T-helper 1 cell treated with Interleukin-12 subunit alpha and Interleukin-12 subunit beta and Interleukin-4 antibody, amounts not matched to agents 30 μg/mL and 1 μg/mL, for 36 hours (primary cell): Measurements from ENCODE around the gene DOP1B.

Source experiments
- H3K27ac Mint-ChIP-seq: one replicate; pipeline ENCODE4 v1.8.0; 2021; ENCODE audit warnings: mild to moderate bottlenecking, mixed read lengths
- H3K27me3 Mint-ChIP-seq: one replicate; pipeline ENCODE4 v1.8.0; 2021; ENCODE audit warnings: low read depth, mixed read lengths
- H3K36me3 Mint-ChIP-seq: one replicate; pipeline ENCODE4 v1.8.0; 2021; ENCODE audit warnings: low read depth, mixed read lengths
- H3K4me1 Mint-ChIP-seq: one replicate; pipeline ENCODE4 v1.8.0; 2021; ENCODE audit warnings: low read depth, mixed read lengths
- H3K4me3 Mint-ChIP-seq: one replicate; pipeline ENCODE4 v1.8.0; 2021; ENCODE audit warnings: mild to moderate bottlenecking, moderate library complexity, mixed read lengths
- H3K9me3 Mint-ChIP-seq: one replicate; pipeline ENCODE4 v1.8.0; 2021; ENCODE audit warnings: mixed read lengths

The DOP1B gene

DNA sequence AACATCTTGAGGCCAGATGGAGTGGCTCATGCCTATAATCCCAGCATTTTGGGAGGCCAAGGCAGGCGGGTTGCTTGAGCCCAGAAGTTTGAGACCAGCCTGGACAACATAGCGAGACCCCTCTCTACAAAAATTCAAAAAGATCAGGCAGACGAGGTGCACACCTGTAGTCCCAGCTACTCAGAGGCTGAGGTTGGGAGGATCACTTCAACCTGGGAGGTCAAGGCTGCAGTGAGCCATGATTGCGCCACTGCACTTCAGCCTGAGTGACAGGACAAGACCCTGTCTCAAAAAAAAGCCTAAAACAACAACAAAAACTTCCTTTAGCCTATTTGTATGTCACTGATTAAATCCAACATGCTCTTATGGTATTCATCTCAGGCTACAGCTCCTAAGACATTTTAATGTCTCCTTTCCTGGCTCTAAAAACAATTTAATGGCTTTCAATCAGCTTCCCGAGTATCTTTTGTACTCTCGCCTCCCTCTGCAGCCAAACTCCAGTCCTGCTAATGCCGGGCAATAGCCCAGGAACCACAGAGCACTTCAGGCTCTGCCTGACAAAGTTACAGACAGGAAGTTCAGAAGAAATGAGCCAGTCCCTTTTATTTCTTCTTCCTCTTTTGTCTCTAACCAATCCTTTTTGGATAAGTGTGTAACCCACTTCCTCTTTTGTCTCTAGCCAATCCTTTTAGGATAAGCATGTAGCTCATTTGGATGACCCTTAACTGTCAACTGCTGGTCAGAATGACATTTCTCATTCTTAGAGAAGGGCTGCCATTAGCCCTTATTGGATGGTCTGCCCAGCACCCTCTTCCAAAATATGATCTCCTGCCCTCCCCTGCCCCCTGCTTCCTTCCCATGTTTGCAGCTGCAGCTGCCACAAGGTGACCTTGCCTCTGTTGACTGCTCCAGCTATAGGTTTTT lies 6.6 kb upstream of the DOP1B start:
- Mint-ChIP-seq H3K27me3 (peaks cover 4% of the 10 kb centered on the region), H3K4me3 (no peak overlapping the region), H3K4me1 (peaks cover 31% of the 10 kb centered on the region), H3K27ac (peak overlapping the region; percentile 78), H3K9me3 (no peaks in the 10 kb centered on the region), H3K36me3 (peaks cover 13% of the 10 kb centered on the region)

DNA sequence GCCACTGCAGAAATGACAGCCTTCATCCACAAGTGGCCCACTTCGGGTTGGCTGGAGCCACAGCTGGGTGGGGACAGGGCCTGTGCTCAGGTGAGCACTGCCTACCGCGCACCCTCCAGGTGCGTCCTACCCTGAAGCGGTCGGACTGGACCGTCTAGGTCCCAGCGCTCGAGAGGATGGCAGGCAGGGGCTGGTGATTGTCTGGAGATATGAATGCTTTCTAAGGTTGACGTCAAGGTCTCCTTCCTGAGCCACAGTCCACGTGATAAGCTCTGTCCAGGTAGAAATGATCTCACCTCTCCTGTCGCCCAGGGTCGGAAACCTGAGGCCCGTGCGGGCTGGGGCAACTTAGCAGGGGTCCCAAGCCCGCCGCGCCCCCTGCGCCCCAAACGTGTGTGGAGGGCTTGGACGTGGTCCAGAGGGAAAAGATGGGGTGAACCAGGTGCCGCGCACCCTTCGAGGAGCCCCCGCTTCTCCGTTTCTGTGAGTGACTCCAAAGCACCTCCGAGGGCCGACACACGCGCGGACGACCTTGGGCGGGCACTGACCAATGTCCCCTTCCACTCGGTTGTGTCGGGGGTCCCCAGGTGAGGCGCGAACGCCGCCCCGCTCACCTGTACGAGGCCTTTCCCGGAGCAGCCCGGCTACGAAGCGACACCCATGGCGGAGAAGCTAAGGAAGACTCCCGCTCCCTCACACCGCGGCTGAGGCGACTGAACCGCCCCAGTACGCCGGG lies 853 bp upstream of the DOP1B start:
- H3K4me1 Mint-ChIP-seq, result peaks cover 19% of the 10 kb centered on the region
- H3K9me3 Mint-ChIP-seq, result no peaks in the 10 kb centered on the region
- H3K4me3 Mint-ChIP-seq, result peak overlapping the region; percentile 60
- H3K36me3 Mint-ChIP-seq, result peaks cover 10% of the 10 kb centered on the region
- peaks cover 10% of the 10 kb centered on the region for H3K27me3 Mint-ChIP-seq
- no peak overlapping the region for H3K27ac Mint-ChIP-seq

DNA sequence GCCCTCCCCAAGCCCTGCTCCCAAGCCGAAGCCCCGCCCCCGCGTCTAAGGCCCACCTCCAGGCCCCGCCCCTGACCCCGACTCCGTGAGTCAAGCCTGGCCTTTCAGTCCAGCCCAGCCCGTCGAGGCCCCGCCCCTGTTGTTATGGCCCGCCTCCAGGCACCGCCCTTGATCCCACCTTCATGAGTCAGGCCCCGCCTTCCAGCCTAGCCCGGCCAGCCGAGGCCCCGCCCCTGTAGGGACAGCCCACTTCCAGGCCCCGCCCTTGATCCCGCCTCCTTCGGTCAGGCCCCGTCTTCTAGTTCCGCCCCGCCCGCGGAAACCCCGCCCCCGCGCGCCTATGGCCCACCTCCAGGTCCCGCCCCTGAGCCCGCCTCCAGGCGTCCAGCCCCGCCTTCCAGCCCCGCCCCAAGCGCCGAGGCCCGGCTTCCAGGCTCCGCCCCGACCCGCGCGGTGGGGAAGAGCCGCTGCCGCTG lies 247 bp upstream of the DOP1B start:
- Mint-ChIP-seq H3K27me3 (peaks cover 10% of the 10 kb centered on the region), H3K27ac (no peak overlapping the region), H3K4me3 (peak overlapping the region; percentile 60), H3K36me3 (peaks cover 11% of the 10 kb centered on the region), H3K9me3 (no peaks in the 10 kb centered on the region), H3K4me1 (peaks cover 17% of the 10 kb centered on the region)

DNA sequence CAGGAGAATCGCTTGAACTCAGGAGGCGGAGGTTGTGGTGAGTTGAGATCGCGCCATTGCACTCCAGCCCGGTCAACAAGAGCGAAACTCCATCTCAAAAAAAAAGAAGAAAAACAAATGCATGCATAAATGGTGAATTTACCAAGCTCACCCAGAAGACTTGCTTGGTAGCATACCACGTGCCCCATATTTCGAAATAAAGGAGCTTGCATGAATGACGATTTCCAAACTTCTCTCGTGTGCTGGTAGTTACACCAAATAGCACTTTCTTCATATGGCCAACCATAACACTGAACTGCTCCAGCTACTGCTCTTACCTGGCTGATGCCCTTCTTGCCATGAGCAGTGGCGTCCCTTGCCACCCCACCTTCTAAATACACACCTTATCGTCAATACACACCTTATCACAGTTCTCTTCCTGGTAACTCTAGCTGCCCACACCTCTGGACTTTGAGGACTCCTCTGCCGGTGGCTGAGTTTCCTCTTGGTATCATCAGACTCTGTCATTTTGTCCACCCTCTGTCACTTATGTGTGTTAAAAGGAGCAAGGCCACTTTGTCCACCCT lies 2.8 kb downstream of the DOP1B start:
- H3K27ac Mint-ChIP-seq, result no peak overlapping the region
- no peaks in the 10 kb centered on the region for H3K9me3 Mint-ChIP-seq
- H3K4me3 Mint-ChIP-seq, result peak overlapping the region; percentile 15
- H3K36me3 Mint-ChIP-seq, result peaks cover 11% of the 10 kb centered on the region
- peaks cover 12% of the 10 kb centered on the region for H3K4me1 Mint-ChIP-seq
- peaks cover 10% of the 10 kb centered on the region for H3K27me3 Mint-ChIP-seq

DNA sequence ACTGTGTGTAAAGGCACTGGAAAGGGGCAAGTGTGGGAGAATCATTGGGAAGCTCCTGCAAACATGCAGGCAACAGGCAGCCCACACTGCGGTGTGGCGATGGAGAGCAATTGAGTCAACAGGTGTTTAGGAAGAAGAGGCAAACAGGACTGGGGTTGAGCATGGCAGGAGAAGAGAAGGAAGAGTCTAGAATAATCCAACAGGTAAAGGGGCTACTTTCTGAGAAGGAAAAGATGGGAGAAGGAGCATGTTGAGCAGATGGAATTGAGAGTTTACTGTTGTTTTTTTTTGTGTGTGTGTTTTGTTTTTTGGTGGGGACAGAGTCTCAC lies 4.2 kb downstream of the DOP1B start:
- H3K4me3 Mint-ChIP-seq, result no peak overlapping the region
- no peak overlapping the region for H3K27ac Mint-ChIP-seq
- peaks cover 12% of the 10 kb centered on the region for H3K4me1 Mint-ChIP-seq

DNA sequence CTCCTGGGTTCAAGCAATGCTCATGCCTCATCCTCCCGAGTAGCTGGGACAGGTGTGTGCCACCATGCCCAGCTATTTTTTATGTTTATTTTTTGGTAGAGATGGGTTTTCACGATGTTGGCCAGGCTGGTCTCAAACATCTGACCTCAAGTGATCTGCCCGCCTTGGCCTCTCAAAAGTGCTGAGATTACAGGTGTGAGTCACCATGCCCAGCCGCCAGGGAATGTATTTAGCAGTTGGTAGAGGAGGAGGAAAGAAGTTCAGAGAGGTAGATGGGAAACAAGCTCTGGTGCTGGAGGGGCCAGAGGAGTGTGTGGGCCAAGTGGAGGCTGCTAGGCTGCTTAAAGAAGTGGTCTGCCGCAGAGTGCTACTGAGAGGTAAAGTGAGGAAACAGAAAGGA lies 6.0 kb downstream of the DOP1B start:
- Mint-ChIP-seq H3K27ac (no peak overlapping the region), H3K9me3 (no peaks in the 10 kb centered on the region), H3K4me1 (peaks cover 8% of the 10 kb centered on the region), H3K27me3 (no peaks in the 10 kb centered on the region), H3K36me3 (peaks cover 16% of the 10 kb centered on the region), H3K4me3 (no peak overlapping the region)

More for the DNA sequence above, 4.2 kb downstream of the DOP1B start:
- peaks cover 13% of the 10 kb centered on the region for H3K36me3 Mint-ChIP-seq
- H3K27me3 Mint-ChIP-seq, result no peaks in the 10 kb centered on the region
- no peaks in the 10 kb centered on the region for H3K9me3 Mint-ChIP-seq

DNA sequence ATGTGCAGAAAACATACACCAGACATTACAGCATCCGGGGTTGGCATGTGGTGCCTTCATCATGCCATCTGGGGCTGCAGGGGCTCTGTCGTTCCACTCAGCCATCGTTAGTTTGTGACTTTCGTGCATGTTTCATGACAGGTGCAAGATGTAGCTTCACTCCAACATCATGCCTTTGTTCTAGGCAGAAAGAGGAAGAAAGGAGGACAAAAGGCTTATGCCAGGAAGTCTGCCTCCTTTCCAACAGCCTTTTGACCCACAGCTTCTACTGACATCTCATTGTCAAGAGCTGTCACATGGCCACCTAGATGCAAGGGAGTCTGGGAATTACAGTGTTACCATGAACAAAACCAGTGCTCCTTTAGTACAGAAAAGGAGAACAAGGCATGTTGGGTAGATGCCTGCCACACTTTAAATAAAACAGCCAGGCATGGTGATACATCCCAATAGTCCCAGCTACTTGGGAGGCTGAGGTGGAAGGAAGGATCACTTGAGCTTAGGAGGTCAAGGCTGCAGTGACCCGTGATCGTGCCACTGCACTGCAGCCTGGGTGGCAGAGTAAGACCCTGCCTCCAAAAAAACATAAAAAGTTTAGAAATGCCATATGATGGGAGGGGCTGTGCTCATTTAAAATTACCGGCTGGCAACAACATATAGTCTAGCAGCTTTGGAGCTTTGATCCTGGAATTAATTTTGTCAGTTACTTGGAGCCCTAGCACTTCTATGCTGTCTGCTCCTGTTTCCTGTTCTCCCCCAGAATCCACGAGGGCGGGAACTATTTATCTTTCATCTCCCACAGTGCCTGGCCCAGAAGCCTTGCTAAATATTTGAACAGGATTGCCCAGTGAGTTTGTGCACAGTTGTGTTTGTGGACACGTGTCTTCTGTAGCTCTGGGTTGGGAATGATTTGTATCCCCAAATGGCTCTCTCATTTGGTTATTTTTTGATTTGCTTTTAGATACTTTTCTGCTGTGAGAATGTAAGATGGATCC lies 7.4 kb downstream of the DOP1B start:
- Mint-ChIP-seq H3K9me3 (no peaks in the 10 kb centered on the region), H3K4me3 (no peak overlapping the region), H3K4me1 (peaks cover 2% of the 10 kb centered on the region)

DNA sequence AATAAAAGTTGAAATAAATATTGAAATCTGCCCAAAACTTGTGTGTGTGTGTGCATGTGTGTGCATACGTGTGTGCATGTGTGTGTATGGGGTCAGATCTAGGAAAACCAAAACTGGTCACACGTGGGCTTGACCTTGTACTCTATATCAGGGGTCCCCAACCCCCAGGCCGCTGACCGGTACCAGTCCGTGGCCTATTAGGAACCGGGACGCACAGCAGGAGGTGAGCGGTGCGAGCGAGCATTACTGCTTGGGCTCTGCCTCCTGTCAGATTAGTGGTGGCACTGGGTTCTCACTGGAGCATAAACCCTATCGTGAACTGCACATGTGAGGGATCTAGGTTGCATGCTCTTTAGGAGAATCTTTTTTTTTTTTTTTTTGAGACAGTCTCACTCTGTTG lies 8.7 kb downstream of the DOP1B start:
- H3K27me3 Mint-ChIP-seq, result no peaks in the 10 kb centered on the region
- H3K4me1 Mint-ChIP-seq, result peaks cover 2% of the 10 kb centered on the region
- no peaks in the 10 kb centered on the region for H3K9me3 Mint-ChIP-seq
- H3K36me3 Mint-ChIP-seq, result peaks cover 14% of the 10 kb centered on the region
- no peak overlapping the region for H3K27ac Mint-ChIP-seq
- no peak overlapping the region for H3K4me3 Mint-ChIP-seq

More for the DNA sequence above, 7.4 kb downstream of the DOP1B start:
- Mint-ChIP-seq H3K27ac (no peak overlapping the region), H3K27me3 (no peaks in the 10 kb centered on the region), H3K36me3 (peaks cover 15% of the 10 kb centered on the region)

DNA sequence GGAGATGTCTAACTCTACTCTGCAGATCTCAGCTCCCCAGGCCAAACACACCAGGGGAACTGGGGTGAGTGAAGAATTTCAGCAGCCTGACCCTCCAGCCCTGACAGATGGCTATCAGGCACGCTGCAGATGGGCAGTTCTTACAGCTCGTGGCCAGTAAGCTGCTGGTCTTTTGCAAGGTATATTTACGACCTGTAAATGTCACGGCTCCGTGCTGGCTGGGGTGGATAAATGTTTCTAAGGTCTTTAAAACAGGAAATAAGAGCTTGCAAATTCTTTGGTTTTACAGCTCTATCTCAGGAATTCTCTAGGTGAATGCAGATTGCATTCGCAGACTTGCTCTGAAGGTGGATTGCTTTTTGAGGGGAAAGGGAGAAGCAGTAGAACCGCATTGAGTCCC lies 10.1 kb downstream of the DOP1B start:
- Mint-ChIP-seq H3K27me3 (no peaks in the 10 kb centered on the region), H3K27ac (no peak overlapping the region), H3K4me3 (no peak overlapping the region), H3K36me3 (peaks cover 18% of the 10 kb centered on the region), H3K9me3 (no peaks in the 10 kb centered on the region), H3K4me1 (peaks cover 4% of the 10 kb centered on the region)

DNA sequence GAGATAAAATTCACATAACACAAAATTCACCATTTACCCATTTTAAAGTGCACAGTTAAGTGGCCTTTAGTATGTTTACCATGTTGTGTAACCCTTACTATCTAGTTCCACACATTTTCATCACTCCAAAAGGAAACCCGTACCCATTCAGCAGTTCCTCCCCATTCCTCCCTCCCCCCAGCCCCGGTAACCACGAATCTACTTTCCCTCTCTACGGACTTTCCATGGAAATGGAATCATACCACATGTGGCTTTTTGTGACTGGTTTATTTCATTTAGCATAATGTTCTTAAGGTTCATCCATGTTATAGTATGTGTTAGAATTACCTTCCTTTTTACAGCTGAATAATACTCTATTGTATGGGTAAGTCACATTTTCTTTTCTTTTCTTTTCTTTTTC lies 10.9 kb downstream of the DOP1B start:
- Mint-ChIP-seq H3K27me3 (no peaks in the 10 kb centered on the region), H3K36me3 (peaks cover 20% of the 10 kb centered on the region), H3K9me3 (no peaks in the 10 kb centered on the region), H3K27ac (no peak overlapping the region), H3K4me1 (peaks cover 5% of the 10 kb centered on the region), H3K4me3 (no peak overlapping the region)

DNA sequence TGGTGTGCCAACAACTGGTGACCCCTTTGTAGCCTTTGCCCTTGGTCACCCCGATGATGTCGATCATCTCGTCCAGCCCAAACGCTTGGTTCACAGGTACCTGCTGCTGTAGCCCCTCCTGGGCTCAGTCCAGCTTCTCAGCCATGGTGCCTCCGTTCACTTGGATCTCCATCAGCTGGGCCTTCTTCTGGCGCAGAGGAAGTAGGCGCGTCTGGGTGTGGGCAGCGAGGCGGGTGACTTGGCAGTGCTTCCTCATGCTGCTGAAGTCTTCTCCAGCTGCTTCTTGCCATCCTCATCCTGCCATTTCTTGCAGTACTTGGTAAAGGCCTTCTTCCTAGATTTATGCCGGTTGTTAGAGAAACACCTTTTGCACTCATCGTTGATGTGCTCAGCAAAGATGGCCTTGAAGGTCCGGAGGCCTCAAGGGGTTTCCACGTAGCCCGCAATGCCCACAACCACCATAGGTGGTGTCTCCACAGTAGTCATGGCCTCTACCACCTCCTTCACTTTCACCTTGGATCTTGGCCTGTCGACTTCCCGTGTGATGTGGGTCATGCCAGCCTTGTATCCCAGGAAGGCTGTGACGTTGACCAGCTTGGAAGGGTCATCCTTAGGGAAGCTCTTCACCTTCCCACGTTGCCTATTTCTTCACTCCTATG lies 13.0 kb downstream of the DOP1B start:
- Mint-ChIP-seq H3K4me1 (peaks cover 7% of the 10 kb centered on the region), H3K4me3 (no peak overlapping the region), H3K9me3 (no peaks in the 10 kb centered on the region), H3K36me3 (peaks cover 20% of the 10 kb centered on the region), H3K27ac (no peak overlapping the region), H3K27me3 (no peaks in the 10 kb centered on the region)

DNA sequence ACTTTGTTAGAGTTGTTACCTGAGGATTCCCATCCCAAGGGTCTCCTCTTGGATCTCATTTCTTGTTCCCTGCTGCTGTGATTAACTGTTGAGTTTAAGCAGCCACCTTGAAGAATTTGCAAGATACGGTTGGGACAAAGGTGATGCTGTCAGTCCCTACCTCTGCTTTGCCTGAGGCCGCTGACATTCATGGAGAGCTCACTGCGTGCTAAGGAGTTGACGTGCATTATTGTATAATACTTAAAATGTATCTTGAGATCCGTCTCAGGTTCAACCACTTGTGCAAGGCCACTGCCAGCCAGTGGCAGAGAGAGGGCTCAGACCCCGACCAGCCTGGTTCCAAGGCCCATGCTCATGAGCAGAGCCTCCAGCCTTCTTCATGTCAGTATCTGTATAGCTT lies 14.2 kb downstream of the DOP1B start:
- H3K4me1 Mint-ChIP-seq, result peaks cover 11% of the 10 kb centered on the region
- no peak overlapping the region for H3K27ac Mint-ChIP-seq
- no peaks in the 10 kb centered on the region for H3K9me3 Mint-ChIP-seq
- peaks cover 19% of the 10 kb centered on the region for H3K36me3 Mint-ChIP-seq
- no peak overlapping the region for H3K4me3 Mint-ChIP-seq
- no peaks in the 10 kb centered on the region for H3K27me3 Mint-ChIP-seq

DNA sequence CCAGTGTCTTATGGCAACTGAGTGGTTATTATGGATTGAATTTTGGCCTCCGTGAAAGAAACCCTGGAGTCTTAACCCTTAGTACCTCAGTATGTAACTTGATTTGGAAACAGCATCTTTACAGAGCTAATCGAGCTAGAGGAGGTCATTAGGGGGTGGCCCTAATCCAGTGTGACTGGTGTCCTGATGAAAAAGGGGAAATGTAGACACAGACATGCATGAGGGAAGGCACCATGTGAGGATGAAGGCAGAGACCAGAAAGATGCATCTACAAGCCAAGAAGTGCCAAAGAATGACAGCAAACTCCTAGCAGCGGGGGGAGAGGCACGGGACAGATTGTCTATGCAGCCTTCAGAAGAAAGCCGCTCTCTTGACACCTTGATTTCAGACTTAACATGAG lies 14.7 kb downstream of the DOP1B start:
- no peaks in the 10 kb centered on the region for H3K9me3 Mint-ChIP-seq
- H3K4me3 Mint-ChIP-seq, result no peak overlapping the region
- peaks cover 11% of the 10 kb centered on the region for H3K4me1 Mint-ChIP-seq
- H3K27me3 Mint-ChIP-seq, result no peaks in the 10 kb centered on the region
- H3K36me3 Mint-ChIP-seq, result peaks cover 19% of the 10 kb centered on the region
- H3K27ac Mint-ChIP-seq, result no peak overlapping the region
